ENCODE measurements around the gene OVOL1.

GRCh38 chr11:65806979-65807378 lies 20.1 kb downstream of the OVOL1 start:
- TF ChIP-seq CTCF (IDR thresholded peaks at IDR 0.05): no peak
- no peak for TF ChIP-seq EP300 (IDR thresholded peaks at IDR 0.05)

Measured in esophagus muscularis mucosa (tissue), 3 donors.